Smooth muscle cell (in vitro differentiated cells): ENCODE measurements around the gene PROM2. TPM values are rescaled to one million over a fixed set of nuclear protein-coding genes. Genes with fewer than 3 reads are reported as not detected.

Source experiments
- DNase-seq: peaks from one replicate; lab custom pipeline; 2025; ENCODE audit not compliant: unreplicated experiment; lab: John Stamatoyannopoulos, UW
- H2AFZ ChIP-seq: fragments of 200-600 bp; sonication (generic); 2 replicates; pipeline ENCODE4 v1.6.0; 2016; ENCODE audit warnings: antibody characterized with exemption, low read depth, mild to moderate bottlenecking
- H3F3A ChIP-seq: fragments of 200-600 bp; sonication (generic); 2 replicates; pipeline ENCODE4 v1.6.0; 2017; ENCODE audit warnings: antibody characterized with exemption, low read depth
- H3K27ac ChIP-seq: fragments of 200-600 bp; sonication (generic); 2 replicates; pipeline ENCODE4 v1.5.1; 2016; ENCODE audit warnings: low read depth, mild to moderate bottlenecking
- H3K27me3 ChIP-seq: fragments of 200-600 bp; sonication (generic); 2 replicates; pipeline ENCODE4 v1.6.1; 2016; ENCODE audit warnings: low read depth, mild to moderate bottlenecking
- H3K36me3 ChIP-seq: fragments of 200-600 bp; sonication (generic); 2 replicates; pipeline ENCODE4 v1.5.1; 2016; ENCODE audit warnings: low read depth
- H3K4me1 ChIP-seq: fragments of 200-600 bp; sonication (generic); 2 replicates; pipeline ENCODE4 v1.5.1; 2016; ENCODE audit warnings: low read depth
- H3K4me2 ChIP-seq: fragments of 200-600 bp; sonication (generic); 2 replicates; pipeline ENCODE4 v1.6.0; 2016; ENCODE audit warnings: mild to moderate bottlenecking
- H3K4me3 ChIP-seq: fragments of 200-600 bp; sonication (generic); 2 replicates; pipeline ENCODE4 v1.5.1; 2016; ENCODE audit warnings: mild to moderate bottlenecking
- H3K79me2 ChIP-seq: fragments of 200-600 bp; sonication (generic); 2 replicates; pipeline ENCODE4 v1.6.0; 2016; ENCODE audit warnings: low read depth, mild to moderate bottlenecking
- H3K9ac ChIP-seq: fragments of 200-600 bp; sonication (generic); 2 replicates; pipeline ENCODE4 v1.6.0; 2016; ENCODE audit warnings: low read depth
- H3K9me3 ChIP-seq: fragments of 200-600 bp; sonication (generic); replicated peaks from 2 replicates; pipeline ENCODE4 v1.5.1; 2016; ENCODE audit warnings: low read depth
- H4K20me1 ChIP-seq: fragments of 200-600 bp; sonication (generic); 2 replicates; pipeline ENCODE4 v1.6.0; 2016; ENCODE audit warnings: low read depth
- CTCF ChIP-seq: fragments of 200-600 bp; sonication (generic); IDR thresholded peaks from 2 replicates; pipeline ENCODE4 v1.5.1; 2017; ENCODE audit warnings: borderline replicate concordance, mild to moderate bottlenecking, antibody characterized with exemption; ENCODE audit not compliant: insufficient read depth, poor library complexity, severe bottlenecking
- WGBS: methylation state at CpG from one replicate; pipeline ENCODE4 v1.1.7; 2016; ENCODE audit warnings: low lambda C conversion rate; 5-methylcytosine and 5-hydroxymethylcytosine counted together
- polyA plus RNA-seq: library from polyadenylated mRNA; unstranded; fragments of >200 nt; fragmentation: Nextera tagmentation; extraction: Ambion mirVana; gene quantifications from 2 replicates; pipeline ENCODE4 v1.2.1, GENCODE V29; 2016
- total RNA-seq: library from RNA; depleted of rRNA; stranded (reverse); fragments of >200 nt; gene quantifications from 2 replicates; pipeline ENCODE4 v1.2.3, GENCODE V29; 2014

PROM2 gene
- total and polyA plus RNA-seq, 2 experiments from 2014 or later, result 0.70 to 4.2 TPM

DNA sequence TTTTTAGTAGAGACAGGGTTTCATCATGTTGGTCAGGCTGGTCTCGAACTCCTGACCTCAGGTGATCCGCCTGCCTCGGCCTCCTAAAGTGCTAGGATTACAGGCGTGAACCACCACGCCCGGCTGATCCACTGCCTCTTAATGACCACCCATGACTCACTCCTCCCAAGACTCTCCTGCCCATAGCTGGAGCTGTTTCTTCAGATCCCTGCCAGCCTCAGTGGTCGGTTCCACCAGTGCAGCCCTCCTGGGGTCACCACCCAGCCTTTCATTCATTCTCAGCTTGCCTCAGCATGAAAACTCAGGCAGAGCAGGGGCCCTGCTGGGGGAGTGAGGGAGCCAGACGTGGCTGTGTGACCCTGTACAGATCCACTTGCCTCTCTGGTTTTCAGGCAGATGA lies 35.4 kb downstream of the PROM2 start:
- no peaks in the 10 kb centered on the region for H3F3A ChIP-seq
- H3K4me2 ChIP-seq, result no peak overlapping the region
- no peaks in the 10 kb centered on the region for H3K4me1 ChIP-seq
- H3K4me3 ChIP-seq, result no peak overlapping the region
- no peak overlapping the region for H3K9ac ChIP-seq
- DNase-seq, result no peak
- H3K36me3 ChIP-seq, result no peaks in the 10 kb centered on the region
- H3K27me3 ChIP-seq, result no peaks in the 10 kb centered on the region
- no peak for TF ChIP-seq CTCF
- 80% methylated on average over 8 of the region's 8 CpGs for WGBS
- H3K9me3 ChIP-seq, result no peaks in the 10 kb centered on the region
- H2AFZ ChIP-seq, result no peak overlapping the region
- no peaks in the 10 kb centered on the region for H3K79me2 ChIP-seq
- no peaks in the 10 kb centered on the region for H4K20me1 ChIP-seq
- no peak overlapping the region for H3K27ac ChIP-seq

DNA sequence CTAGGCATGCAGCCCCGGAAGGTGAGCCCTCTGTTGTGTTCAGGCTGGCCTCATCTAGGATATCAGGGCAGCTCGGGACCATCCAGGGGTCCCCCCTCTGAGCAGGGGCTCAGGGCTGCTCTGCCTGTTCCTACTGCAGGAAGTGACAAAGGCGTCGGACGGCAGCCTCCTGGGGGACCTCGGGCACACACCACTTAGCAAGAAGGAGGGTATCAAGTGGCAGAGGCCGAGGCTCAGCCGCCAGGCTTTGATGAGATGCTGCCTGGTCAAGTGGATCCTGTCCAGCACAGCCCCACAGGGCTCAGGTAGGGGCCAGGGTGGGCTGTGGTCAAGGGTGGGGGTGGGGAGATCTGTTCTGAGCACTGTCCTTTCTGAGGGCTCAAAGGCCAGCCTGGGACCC lies 36.0 kb downstream of the PROM2 start:
- no peaks in the 10 kb centered on the region for H3K36me3 ChIP-seq
- no peaks in the 10 kb centered on the region for H3K27me3 ChIP-seq
- TF ChIP-seq CTCF, result no peak
- no peak overlapping the region for H3K4me2 ChIP-seq
- H3K4me1 ChIP-seq, result no peaks in the 10 kb centered on the region
- no peak overlapping the region for H3K27ac ChIP-seq
- no peaks in the 10 kb centered on the region for H3K9me3 ChIP-seq
- H4K20me1 ChIP-seq, result no peaks in the 10 kb centered on the region
- no peaks in the 10 kb centered on the region for H3F3A ChIP-seq
- 83% methylated on average over 8 of the region's 8 CpGs for WGBS
- H3K9ac ChIP-seq, result no peak overlapping the region
- H3K4me3 ChIP-seq, result no peak overlapping the region
- DNase-seq, result no peak
- no peak overlapping the region for H2AFZ ChIP-seq
- H3K79me2 ChIP-seq, result no peaks in the 10 kb centered on the region

- Histone ChIP-seq H3K36me3 (no peaks in the 10 kb centered on the region), H2AFZ (no peak overlapping the region)
Observed at GRCh38 chr2:95310651-95311050, 36.4 kb downstream of the PROM2 start.

More at GRCh38 chr2:95310651-95311050, 36.4 kb downstream of the PROM2 start:
- no peak for DNase-seq
- TF ChIP-seq CTCF, result no peak
- H3F3A ChIP-seq, result no peaks in the 10 kb centered on the region
- no peaks in the 10 kb centered on the region for H3K27me3 ChIP-seq
- no peak overlapping the region for H3K4me2 ChIP-seq
- no peak overlapping the region for H3K9ac ChIP-seq
- H3K4me3 ChIP-seq, result no peak overlapping the region
- H3K27ac ChIP-seq, result no peak overlapping the region
- 84% methylated on average over 4 of the region's 4 CpGs for WGBS
- no peaks in the 10 kb centered on the region for H3K79me2 ChIP-seq
- no peaks in the 10 kb centered on the region for H3K4me1 ChIP-seq
- H3K9me3 ChIP-seq, result no peaks in the 10 kb centered on the region
- H4K20me1 ChIP-seq, result no peaks in the 10 kb centered on the region
